Stimulated activated CD4-positive, alpha-beta T cell treated with anti-CD3 and anti-CD28 coated beads, Interleukin-2, amount 100 ng/mL, for 48 hours (primary cell): ENCODE results near the gene TSPAN14.

Experiments
- DNase-seq, 2 donors: peaks; one replicate each; pipeline ENCODE4 v3.0.0-alpha.2; 2020

TSPAN14 gene

DNA sequence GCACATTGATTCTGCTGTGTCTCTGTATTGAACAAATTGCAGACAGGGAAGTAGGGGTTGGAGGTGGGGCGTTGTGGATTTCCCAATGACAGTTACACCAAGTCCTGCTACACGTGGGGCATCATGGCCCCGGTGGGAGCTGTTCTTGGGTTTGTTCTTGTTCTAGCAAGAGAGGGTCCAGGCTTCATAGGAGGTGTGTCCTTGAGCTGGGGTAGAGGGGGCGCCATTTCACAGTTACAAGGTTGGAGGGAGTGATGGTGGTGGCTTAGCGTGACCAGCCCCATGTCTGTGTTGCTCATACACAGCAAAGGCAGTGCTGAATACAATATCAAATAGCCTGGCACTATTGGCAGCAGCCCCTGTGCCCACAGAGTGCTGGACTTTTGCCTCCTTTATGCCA is 99.3 kb downstream of the TSPAN14 start:
- DNase-seq, result no peak

GRCh38 chr10:80554050-80554449 is 99.9 kb downstream of the TSPAN14 start:
- DNase-seq, result no peak

DNA sequence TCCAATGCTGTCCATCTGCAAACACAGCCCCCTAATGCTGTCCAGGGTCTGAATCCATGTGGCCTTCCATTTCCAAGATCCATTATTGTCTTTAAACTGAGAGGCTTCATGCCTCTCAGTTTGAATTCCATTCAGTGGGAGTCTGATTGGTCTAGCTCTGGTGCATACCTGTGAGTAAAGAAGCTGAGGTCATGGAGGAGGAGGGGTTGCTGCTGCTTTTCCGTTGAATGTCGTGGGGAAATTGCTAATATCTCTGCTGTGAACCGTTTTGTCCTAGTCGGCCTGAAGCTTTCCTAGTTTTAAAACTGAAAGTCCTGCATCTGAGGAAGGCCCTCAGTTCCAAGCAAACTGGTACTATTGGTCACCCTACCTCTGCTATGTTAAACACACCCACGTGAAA is 101.3 kb downstream of the TSPAN14 start:
- DNase-seq, result no peak

GRCh38 chr10:80561950-80562349 is 107.8 kb downstream of the TSPAN14 start:
- DNase-seq, result no peak

- DNase-seq, result no peak
Observed at GRCh38 chr10:80567292-80567691, 113.2 kb downstream of the TSPAN14 start.

DNA sequence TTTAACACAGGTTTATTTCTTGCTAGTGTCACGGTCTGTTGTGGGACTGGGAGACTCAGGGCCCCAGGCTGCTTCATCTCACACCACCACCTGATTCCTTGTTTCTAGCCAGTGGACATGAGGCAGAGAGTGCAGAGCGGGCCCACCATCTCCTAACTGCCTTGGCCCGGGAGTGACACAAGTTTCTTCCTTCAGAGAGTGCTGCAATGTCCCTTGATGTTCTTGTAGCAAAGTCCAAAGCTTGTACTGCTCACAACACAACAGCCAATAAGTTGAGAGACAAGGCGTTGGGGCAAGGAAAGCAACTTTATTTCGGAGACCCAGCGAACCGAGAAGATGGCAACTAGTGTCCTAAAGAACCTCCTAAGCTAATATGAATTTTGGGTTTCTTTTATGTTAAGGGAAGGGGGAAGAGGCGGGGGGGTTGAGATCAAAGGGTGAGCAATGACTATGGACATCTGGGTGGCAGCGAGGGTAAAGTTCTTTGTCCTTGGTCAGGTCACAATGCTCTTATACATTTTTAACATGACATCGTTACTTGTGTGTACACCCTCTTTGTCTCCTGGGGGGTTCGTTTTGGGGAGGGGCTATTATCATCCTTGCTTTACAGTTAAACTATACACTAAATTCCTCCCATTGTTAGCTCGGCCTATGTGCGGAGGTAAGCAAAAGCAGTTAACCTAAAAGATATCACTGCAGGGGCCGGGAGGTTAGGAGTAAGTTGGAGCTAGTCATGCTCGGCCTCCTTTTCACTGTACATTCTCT is 115.2 kb downstream of the TSPAN14 start:
- no peak for DNase-seq

GRCh38 chr10:80571352-80571751 is 117.2 kb downstream of the TSPAN14 start:
- no peak for DNase-seq

GRCh38 chr10:80579181-80579763 is 125.2 kb downstream of the TSPAN14 start:
- DNase-seq, result no peak

- no peak for DNase-seq
Observed at GRCh38 chr10:80579849-80580637, 125.9 kb downstream of the TSPAN14 start.

DNA sequence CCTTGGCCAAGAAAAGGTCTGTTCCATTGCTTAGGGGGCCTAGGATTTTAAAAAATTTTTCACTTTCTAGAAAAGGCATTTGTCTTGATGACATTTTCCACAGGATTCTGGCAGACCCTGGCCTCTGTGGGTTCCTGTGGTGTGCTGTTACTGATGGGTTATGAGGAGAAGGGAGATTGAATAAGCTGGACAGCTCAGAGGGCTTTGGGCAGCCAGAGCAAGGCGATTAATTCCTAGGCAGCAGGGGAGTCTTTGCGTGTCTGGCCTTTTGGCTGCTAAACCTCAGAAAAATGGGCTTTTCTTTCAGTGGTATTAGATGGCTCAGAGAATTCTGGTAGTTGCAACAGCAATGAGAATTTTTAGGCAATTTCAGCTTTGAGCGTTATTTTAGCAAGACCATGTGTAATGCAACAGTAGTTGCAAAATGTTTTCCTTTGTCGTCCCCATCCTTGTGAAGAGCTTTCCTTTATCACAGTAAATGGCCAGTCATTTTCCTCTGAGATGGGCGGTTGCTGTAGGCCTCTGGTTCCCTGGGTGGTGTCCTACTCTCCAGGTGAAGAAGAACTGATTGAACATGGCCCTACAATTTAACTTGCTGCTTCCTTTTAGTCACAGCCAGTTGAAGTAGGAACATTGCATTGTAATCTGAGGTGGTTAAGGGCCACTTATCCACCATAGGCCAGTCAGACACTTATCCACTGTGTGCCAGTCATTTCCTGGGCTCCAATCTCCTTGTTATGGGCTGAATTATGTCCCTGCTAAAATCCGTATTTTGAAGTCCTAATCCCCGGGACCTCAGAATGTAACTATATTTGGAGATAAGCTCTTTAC is 126.7 kb downstream of the TSPAN14 start:
- DNase-seq, result no peak

DNA sequence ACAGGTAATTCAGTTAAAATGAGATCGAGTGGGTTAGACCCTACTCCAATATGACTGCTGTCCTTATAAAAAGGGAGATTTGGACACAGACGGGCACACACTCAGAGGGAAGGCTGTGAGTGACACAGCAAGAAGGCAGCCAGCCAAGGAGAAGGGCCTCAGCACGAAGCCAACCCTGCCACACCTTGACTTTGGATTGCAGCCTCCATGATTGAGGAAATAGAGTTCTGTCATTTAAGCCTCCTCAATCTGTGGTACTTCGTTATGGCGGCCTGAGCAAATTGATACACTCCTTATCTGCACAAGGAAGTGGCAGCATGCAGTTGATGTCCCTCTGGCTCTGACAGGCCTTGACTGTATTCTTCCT is 127.3 kb downstream of the TSPAN14 start:
- no peak for DNase-seq

- no peak for DNase-seq
Observed at GRCh38 chr10:80582286-80582960, 128.3 kb downstream of the TSPAN14 start.
